Astrocyte of the hippocampus (primary cell): ENCODE results near the gene RAPGEF1.
A peak's percentile ranks its signal among the peaks of the same experiment; 100 is the strongest.
"Not testable (repeated sequence)": the region's sequence is repeated elsewhere in the genome, so short reads cannot be mapped to it uniquely, and the experiment has no call there.

Source experiments
- DNase-seq: peaks from one replicate; pipeline ENCODE4 v3.0.0; 2011; ENCODE audit warnings: low read depth, low spot score

RAPGEF1 gene

GRCh38 chr9:131566158-131566557 is 173.7 kb downstream of the RAPGEF1 start:
- no peak for DNase-seq

GRCh38 chr9:131565369-131565768 is 174.5 kb downstream of the RAPGEF1 start:
- no peak for DNase-seq

- peak; percentile 53 for DNase-seq
These were observed 177.6 kb downstream of the RAPGEF1 start for GRCh38 chr9:131562032-131562959.

GRCh38 chr9:131559421-131560000 is 180.4 kb downstream of the RAPGEF1 start:
- no peak for DNase-seq

GRCh38 chr9:131557855-131558548 is 181.9 kb downstream of the RAPGEF1 start:
- DNase-seq: no peak

GRCh38 chr9:131555841-131556673 is 183.8 kb downstream of the RAPGEF1 start:
- DNase-seq: no peak

GRCh38 chr9:131554843-131555351 is 185.0 kb downstream of the RAPGEF1 start:
- DNase-seq: no peak

- DNase-seq: no peak
These were observed 185.6 kb downstream of the RAPGEF1 start for GRCh38 chr9:131554087-131554842.

- no peak for DNase-seq
These were observed 187.8 kb downstream of the RAPGEF1 start for GRCh38 chr9:131552030-131552429.

GRCh38 chr9:131550465-131550864 is 189.4 kb downstream of the RAPGEF1 start:
- DNase-seq: not testable (repeated sequence)

- DNase-seq: not testable (repeated sequence)
These were observed 190.7 kb downstream of the RAPGEF1 start for GRCh38 chr9:131549186-131549585.

GRCh38 chr9:131546336-131547084 is 193.4 kb downstream of the RAPGEF1 start:
- peak; percentile 27 for DNase-seq

GRCh38 chr9:131545786-131546335 is 194.0 kb downstream of the RAPGEF1 start:
- no peak for DNase-seq

GRCh38 chr9:131545003-131545785 is 194.7 kb downstream of the RAPGEF1 start, which contains the start of gene PRRT1B:
Gene PRRT1B, plus strand, starts transcription at chr9:131545523. Its CDS starts 93 bp downstream, at chr9:131545616.
- peak; percentile 36 for DNase-seq

GRCh38 chr9:131543141-131543540 is 196.7 kb downstream of the RAPGEF1 start:
- no peak for DNase-seq

GRCh38 chr9:131539223-131539923 is 200.5 kb downstream of the RAPGEF1 start:
- DNase-seq: no peak

GRCh38 chr9:131537946-131538345 is 201.9 kb downstream of the RAPGEF1 start:
- no peak for DNase-seq

- DNase-seq: peak; percentile 40
These were observed 205.1 kb downstream of the RAPGEF1 start for GRCh38 chr9:131534721-131535237.
